A549 (cell line): ENCODE results near the gene DIP2C. TPM values are rescaled to one million over a fixed set of nuclear protein-coding genes. Genes with fewer than 3 reads are reported as not detected.

ENCODE experiments used
- ATAC-seq, 2 experiments: fragments of 200-7000 bp in 1 of 2; fragments of >200 bp in 1 of 2; cut with Nextera tagmentation in 1 of 2; cut with Tn5 transposase in 1 of 2; 3 replicates each; pipeline versions ENCODE4 v1.8.0 to v1.9.1; 2018 to 2020; ENCODE audit warnings: mild to moderate bottlenecking in 1 of 2, moderate library complexity in 1 of 2
- CTCF ChIA-PET: fragments of 300-600 bp; sonication (Branson Sonifier 250); formaldehyde crosslinking; extraction: SDS; loops from one replicate; lab custom pipeline; 2021; ENCODE audit warnings: antibody characterized with exemption, inconsistent platforms; lab: Yijun Ruan, JAX
- POLR2A ChIA-PET: fragments of 350-600 bp; formaldehyde crosslinking; extraction: SDS; loops from one replicate; lab custom pipeline; 2021; ENCODE audit warnings: antibody characterized with exemption, inconsistent platforms; lab: Yijun Ruan, JAX
- DNase-seq, 2 experiments: peaks; one replicate each; pipeline versions ENCODE4 v3.0.0 to v3.0.0-alpha.2; 2011 to 2016; ENCODE audit warnings: low read depth in 1 of 2, low spot score in 1 of 2
- FAIRE-seq: peaks from 2 replicates; lab custom pipeline; 2011; peaks lifted over from hg19 to GRCh38; lab: Jason Lieb, UNC
- H3K27ac ChIP-seq, 2 experiments: fragments of >200 bp; sonication (Bioruptor Twin); formaldehyde crosslinking; 3 replicates each; pipeline ENCODE4 v1.5.1; 2016 to 2017
- H3K4me1 ChIP-seq: fragments of >200 bp; sonication (Bioruptor Twin); formaldehyde crosslinking; 3 replicates; pipeline ENCODE4 v1.6.1; 2016
- H3K4me2 ChIP-seq: fragments of >200 bp; sonication (Bioruptor Twin); formaldehyde crosslinking; 3 replicates; pipeline ENCODE4 v1.6.1; 2016
- H3K4me3 ChIP-seq: fragments of >200 bp; sonication (Bioruptor Twin); formaldehyde crosslinking; 3 replicates; pipeline ENCODE4 v1.5.1; 2016
- H3K9me3 ChIP-seq: fragments of >200 bp; sonication (Bioruptor Twin); formaldehyde crosslinking; 3 replicates; pipeline ENCODE4 v1.6.1; 2016
- BCL3 ChIP-seq: fragments of >200 bp; sonication (Bioruptor Twin); formaldehyde crosslinking; IDR thresholded peaks from 3 replicates; pipeline ENCODE4 v1.6.1; 2016
- CBX2 ChIP-seq: fragments of 200-600 bp; sonication (generic); IDR thresholded peaks from 2 replicates; pipeline ENCODE4 v1.6.1; 2016; ENCODE audit warnings: low read depth, mild to moderate bottlenecking, borderline replicate concordance
- EHF ChIP-seq: fragments of 250-450 bp; sonication (Bioruptor Pico); IDR thresholded peaks from 2 replicates; pipeline ENCODE4 v1.5.0; 2020; ENCODE audit warnings: mild to moderate bottlenecking
- ELK1 ChIP-seq: fragments of 150-350 bp; IDR thresholded peaks from 2 replicates; pipeline ENCODE4 v1.6.1; 2014; ENCODE audit warnings: low read depth, mild to moderate bottlenecking, low read length
- EP300 ChIP-seq, 2 experiments: fragments of >200 bp; sonication (Bioruptor Twin); formaldehyde crosslinking; IDR thresholded peaks; 2 replicates in 1 of 2; 3 replicates in 1 of 2; pipeline ENCODE4 v1.6.1; 2016 to 2017
- ESRRA ChIP-seq: fragments of 150-350 bp; IDR thresholded peaks from 2 replicates; pipeline ENCODE4 v1.6.1; 2014; ENCODE audit warnings: mild to moderate bottlenecking, low read length, borderline replicate concordance
- HDAC2 ChIP-seq: fragments of 200-600 bp; sonication (generic); IDR thresholded peaks from 2 replicates; pipeline ENCODE4 v1.6.1; 2016
- HMGXB4 ChIP-seq: fragments of 250-450 bp; sonication (Bioruptor Pico); IDR thresholded peaks from 2 replicates; pipeline ENCODE4 v1.5.0; 2021; ENCODE audit warnings: mild to moderate bottlenecking, moderate library complexity, borderline replicate concordance
- HOXB5 ChIP-seq: fragments of 250-450 bp; sonication (Bioruptor Pico); IDR thresholded peaks from 2 replicates; pipeline ENCODE4 v1.5.0; 2020; ENCODE audit warnings: mild to moderate bottlenecking, moderate library complexity
- JUNB ChIP-seq: fragments of >200 bp; sonication (Bioruptor Twin); formaldehyde crosslinking; IDR thresholded peaks from 2 replicates; pipeline ENCODE4 v1.6.1; 2016
- KDM1A ChIP-seq: fragments of 200-600 bp; sonication (generic); IDR thresholded peaks from 2 replicates; pipeline ENCODE4 v1.6.1; 2016; ENCODE audit warnings: low read depth, mild to moderate bottlenecking
- MAFK ChIP-seq: fragments of 450-650 bp; IDR thresholded peaks from 2 replicates; pipeline ENCODE4 v1.6.1; 2014; ENCODE audit not compliant: partially characterized antibody
- MAX ChIP-seq: IDR thresholded peaks from 2 replicates; pipeline ENCODE4 v1.6.1; 2012
- NFE2L2 ChIP-seq: fragments of 150-350 bp; conservative IDR thresholded peaks from 2 replicates; pipeline ENCODE4 v1.6.1; 2014; ENCODE audit warnings: low read length
- NR3C1 ChIP-seq: fragments of >200 bp; sonication (Bioruptor Twin); formaldehyde crosslinking; IDR thresholded peaks from 3 replicates; pipeline ENCODE4 v1.6.1; 2017
- RAD21 ChIP-seq, 2 experiments: fragments of >200 bp in 1 of 2; sonication (Bioruptor Twin) in 1 of 2; formaldehyde crosslinking in 1 of 2; IDR thresholded peaks in 1 of 2; conservative IDR thresholded peaks in 1 of 2; 2 replicates in 1 of 2; 3 replicates in 1 of 2; pipeline ENCODE4 v1.6.1; 2012 to 2018; ENCODE audit warnings: inconsistent platforms in 1 of 2
- RNF2 ChIP-seq: fragments of 200-600 bp; sonication (generic); IDR thresholded peaks from 2 replicates; pipeline ENCODE4 v1.6.1; 2016; ENCODE audit warnings: low read depth, mild to moderate bottlenecking, antibody characterized with exemption, moderate library complexity, borderline replicate concordance
- TP53 ChIP-seq: fragments of 250-450 bp; sonication (Bioruptor Pico); IDR thresholded peaks from 2 replicates; pipeline ENCODE4 v1.5.0; 2021; ENCODE audit warnings: mild to moderate bottlenecking, moderate library complexity
- WGBS: methylation state at CpG from one replicate; pipeline ENCODE4 v1.1.6; 2017; ENCODE audit errors: missing lambda C conversion rate; 5-methylcytosine and 5-hydroxymethylcytosine counted together
- polyA plus RNA-seq, 4 experiments: library from polyadenylated mRNA; depleted of rRNA in 3 of 4; stranded (reverse); fragments of >200 nt; fragmentation: RNase III in 1 of 4; extraction: RNeasy Plus Mini Kit Qiagen cat#74134 plus additional on column Dnase treatment in 1 of 4; gene quantifications; 2 replicates in 3 of 4; 3 replicates in 1 of 4; pipeline ENCODE4 v1.2.3, GENCODE V29; 2011 to 2017
- TF ChIP-seq, protein P1 (sequence below): fragments of 450-650 bp; IDR thresholded peaks from 2 replicates; pipeline ENCODE4 v1.6.1; 2014; ENCODE audit warnings: antibody characterized with exemption

DIP2C gene
- polyA plus RNA-seq, 2 of the 4 experiments (the other 2 are of a cell fraction): 3.7 to 5.0 TPM

GRCh38 chr10:373526-374309, 315.8 kb downstream of the DIP2C start:
- CTCF ChIA-PET: interaction anchor here (0.8 to 1.3 kb wide), 3 partner anchors 13 to 33 kb away, joined by 3 read pairs; no protein-coding TSS in a partner anchor
- TF ChIP-seq NFE2L2 (no peak), JUNB (no peak), HOXB5 (no peak), ELK1 (no peak), EHF (no peak), BCL3 (no peak), HMGXB4 (CRISPR knock-in tag) (no peak), RNF2 (no peak), MAX (no peak), RAD21 (conservative IDR thresholded peaks at IDR 0.05 in 1 of 2, IDR thresholded peaks at IDR 0.05 in 1 of 2) (no peak), KDM1A (no peak), HDAC2 (no peak)
- TF ChIP-seq, protein P1, sequence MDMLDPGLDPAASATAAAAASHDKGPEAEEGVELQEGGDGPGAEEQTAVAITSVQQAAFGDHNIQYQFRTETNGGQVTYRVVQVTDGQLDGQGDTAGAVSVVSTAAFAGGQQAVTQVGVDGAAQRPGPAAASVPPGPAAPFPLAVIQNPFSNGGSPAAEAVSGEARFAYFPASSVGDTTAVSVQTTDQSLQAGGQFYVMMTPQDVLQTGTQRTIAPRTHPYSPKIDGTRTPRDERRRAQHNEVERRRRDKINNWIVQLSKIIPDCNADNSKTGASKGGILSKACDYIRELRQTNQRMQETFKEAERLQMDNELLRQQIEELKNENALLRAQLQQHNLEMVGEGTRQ: no peak
- TF ChIP-seq, all 56 proteins: peak for 0
- DNase-seq (peak in 1 of 2 experiments; percentile 36), ATAC-seq (peak in 1 of 2 experiments; percentile 59; a peak in 3 of 6 replicates), FAIRE-seq (no peak)
- Histone ChIP-seq H3K27ac (peak overlapping the region; percentile 76 to 81), H3K4me1 (peaks cover 49% of the 10 kb centered on the region), H3K4me2 (peak overlapping the region; percentile 69), H3K9me3 (peaks cover 6% of the 10 kb centered on the region; the same call in 1 of the 3 replicates), H3K4me3 (no peak overlapping the region)
- WGBS: 55% methylated on average over 8 of the region's 8 CpGs
- POLR2A ChIA-PET: no interaction called here

DNA sequence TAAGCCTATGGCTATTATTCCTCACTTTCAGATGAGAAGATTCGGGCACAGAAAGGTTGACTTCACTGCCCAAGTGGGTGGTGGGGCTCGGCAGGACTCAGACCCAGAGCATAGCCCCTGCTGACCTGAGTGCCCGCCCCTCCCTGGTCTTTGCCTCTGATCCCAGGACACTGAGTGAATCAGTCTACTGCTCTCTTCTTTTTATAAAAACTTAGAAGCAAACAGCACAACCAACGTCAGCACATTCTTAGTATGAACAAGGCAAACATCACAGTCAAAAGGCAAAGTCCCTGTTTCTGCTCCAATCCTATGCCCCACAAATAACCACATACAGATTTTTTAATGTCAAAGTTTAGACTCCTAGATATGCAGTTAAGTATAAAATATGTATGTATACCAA, 316.5 kb downstream of the DIP2C start:
- ChIA-PET POLR2A (no interaction called here), CTCF (interaction anchor here (0.8 to 1.3 kb wide), 2 partner anchors 30 to 34 kb away, joined by 3 read pairs; no protein-coding TSS in a partner anchor)
- Histone ChIP-seq H3K27ac (peak overlapping the region; percentile 76 to 81), H3K4me2 (peak overlapping the region; percentile 69), H3K9me3 (peaks cover 6% of the 10 kb centered on the region; the same call in 1 of the 3 replicates), H3K4me1 (peaks cover 49% of the 10 kb centered on the region), H3K4me3 (no peak overlapping the region)
- DNase-seq: peak; percentile 20 to 49
- TF ChIP-seq EP300 (IDR thresholded peaks at IDR 0.05): no peak
- TF ChIP-seq MAFK: peak; percentile 54
- WGBS: 40% methylated on average over 4 of the region's 4 CpGs
- ATAC-seq: peak; percentile 67 to 88; a peak in 5 of 6 replicates
- no peak for FAIRE-seq

DNA sequence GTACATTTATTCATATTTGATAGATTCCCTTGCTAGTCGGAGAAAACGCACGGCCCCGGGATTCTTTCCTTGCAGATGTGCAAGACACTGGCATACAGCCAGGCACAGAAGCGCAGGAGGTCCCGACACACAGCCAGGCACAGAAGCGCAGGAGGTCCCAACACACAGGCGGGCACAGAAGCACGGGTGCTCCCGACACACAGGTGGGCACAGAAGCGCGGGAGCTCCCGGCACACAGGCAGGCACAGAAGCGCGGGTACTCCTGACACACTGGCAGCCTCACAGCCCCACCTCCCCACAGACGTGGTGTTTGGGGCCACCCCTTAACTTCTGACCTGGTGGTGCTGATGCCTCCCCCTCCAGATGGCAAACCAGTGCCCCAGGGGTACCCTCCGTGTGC, 316.9 kb downstream of the DIP2C start:
- ATAC-seq: peak; percentile 12 to 31; a peak in 3 of 6 replicates
- Histone ChIP-seq H3K4me3 (no peak overlapping the region), H3K4me1 (peaks cover 49% of the 10 kb centered on the region), H3K4me2 (peak overlapping the region; percentile 69), H3K27ac (peak overlapping the region; percentile 76 to 81), H3K9me3 (peaks cover 6% of the 10 kb centered on the region; the same call in 1 of the 3 replicates)
- 85% methylated on average over 17 of the region's 17 CpGs for WGBS
- TF ChIP-seq TP53 (CRISPR knock-in tag) (no peak), EHF (no peak), HOXB5 (no peak), NR3C1 (no peak), CBX2 (no peak), ESRRA (no peak)
- POLR2A ChIA-PET: no interaction called here
- CTCF ChIA-PET: interaction anchor here (1.6 kb wide), 1 partner anchor 12 kb away, joined by 3 read pairs; no protein-coding TSS in a partner anchor
- FAIRE-seq: no peak
- DNase-seq: peak in 1 of 2 experiments; percentile 6
